HL-60 (cell line): ENCODE results near the gene HSD11B2.

Experiments
- DNase-seq, 2 experiments: peaks; one replicate each; pipeline ENCODE4 v3.0.0-alpha.2; 2010 to 2020; ENCODE audit warnings: low read depth in 1 of 2, low spot score in 1 of 2
- H3K27ac ChIP-seq: fragments of 250-450 bp; sonication (Bioruptor Pico); replicated peaks from 2 replicates; pipeline ENCODE4 v1.5.1; 2020; ENCODE audit warnings: mild to moderate bottlenecking, moderate library complexity
- H3K27me3 ChIP-seq: fragments of 250-450 bp; sonication (Bioruptor Pico); 2 replicates; pipeline ENCODE4 v1.5.1; 2021; ENCODE audit warnings: mild to moderate bottlenecking, moderate library complexity; ENCODE audit not compliant: insufficient read depth, poor library complexity, severe bottlenecking
- H3K4me3 ChIP-seq: replicated peaks from 2 replicates; pipeline ENCODE4 v1.5.1; 2011; ENCODE audit warnings: mild to moderate bottlenecking, control low read depth, low read length; ENCODE audit not compliant: insufficient read depth
- CTCF ChIP-seq: IDR thresholded peaks from one replicate; pipeline ENCODE4 v1.5.1; 2011; ENCODE audit warnings: low read length, control low read depth, inconsistent platforms; ENCODE audit not compliant: insufficient read depth
- GABPA ChIP-seq: IDR thresholded peaks from 2 replicates; pipeline ENCODE4 v1.6.1; 2012; ENCODE audit warnings: low read depth
- POLR2AphosphoS5 ChIP-seq: IDR thresholded peaks from 2 replicates; pipeline ENCODE4 v1.6.1; 2012; ENCODE audit warnings: low read depth
- REST ChIP-seq: IDR thresholded peaks from 2 replicates; pipeline ENCODE4 v1.6.1; 2012; ENCODE audit warnings: low read depth; ENCODE audit not compliant: insufficient replicate concordance
- SPI1 ChIP-seq: IDR thresholded peaks from 2 replicates; pipeline ENCODE4 v1.6.1; 2012; ENCODE audit warnings: low read depth, mild to moderate bottlenecking, borderline replicate concordance

Gene HSD11B2

GRCh38 chr16:67438824-67439393 is 8.0 kb downstream of the HSD11B2 start:
- no peak overlapping the region for H3K27ac ChIP-seq
- TF ChIP-seq CTCF (no peak), REST (no peak)
- H3K27me3 ChIP-seq, result no peaks in the 10 kb centered on the region
- no peak for DNase-seq
- no peak overlapping the region for H3K4me3 ChIP-seq

GRCh38 chr16:67441271-67441753 is 10.4 kb downstream of the HSD11B2 start:
- no peak for DNase-seq
- H3K27ac ChIP-seq, result no peak overlapping the region

GRCh38 chr16:67441907-67442306 is 11.0 kb downstream of the HSD11B2 start:
- H3K27me3 ChIP-seq, result no peaks in the 10 kb centered on the region
- TF ChIP-seq REST, result no peak
- no peak for TF ChIP-seq POLR2AphosphoS5
- no peak for TF ChIP-seq SPI1
- TF ChIP-seq GABPA, result no peak
- no peak for TF ChIP-seq CTCF
- no peak for DNase-seq
- H3K4me3 ChIP-seq, result no peak overlapping the region
- no peak overlapping the region for H3K27ac ChIP-seq

More at GRCh38 chr16:67441271-67441753, 10.4 kb downstream of the HSD11B2 start:
- Histone ChIP-seq H3K4me3 (no peak overlapping the region), H3K27me3 (no peaks in the 10 kb centered on the region)
- TF ChIP-seq GABPA (no peak), REST (no peak), CTCF (no peak), POLR2AphosphoS5 (no peak), SPI1 (no peak)
